ENCODE results near the gene LIN28A. TPM values are rescaled to one million over a fixed set of nuclear protein-coding genes. Genes with fewer than 3 reads are reported as not detected.
A peak's percentile ranks its signal among the peaks of the same experiment; 100 is the strongest.

LIN28A gene
- total and polyA plus RNA-seq, 2 experiments from 2014 or later: 604 to 1,571 TPM

DNA sequence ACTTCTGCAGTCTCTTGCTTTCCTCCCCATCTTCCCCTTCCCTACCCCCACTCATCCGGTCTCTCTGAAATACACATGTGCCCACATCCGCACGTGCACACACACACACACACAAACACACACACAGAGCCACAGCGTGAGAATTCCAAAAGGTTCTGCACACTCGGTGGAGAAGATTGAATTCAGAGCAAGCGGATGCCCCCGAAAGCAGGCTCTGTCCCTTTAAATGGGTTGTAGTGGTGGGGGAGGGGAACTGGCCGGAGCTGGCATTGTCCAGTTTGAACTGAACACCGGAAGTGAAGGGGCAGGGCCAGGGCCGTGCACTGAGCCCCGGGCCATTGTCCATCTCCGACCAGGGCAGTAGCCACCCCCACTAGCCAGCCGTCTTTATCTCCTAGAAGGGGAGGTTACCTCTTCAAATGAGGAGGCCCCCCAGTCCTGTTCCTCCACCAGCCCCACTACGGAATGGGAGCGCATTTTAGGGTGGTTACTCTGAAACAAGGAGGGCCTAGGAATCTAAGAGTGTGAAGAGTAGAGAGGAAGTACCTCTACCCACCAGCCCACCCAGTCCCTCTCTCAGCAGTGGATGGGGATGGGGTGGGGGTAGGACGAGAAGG is 1.3 kb upstream of the LIN28A start (continued):
- no peak for TF ChIP-seq ZNF331 (CRISPR knock-in tag; IDR thresholded peaks at IDR 0.05; ENCODE audit: low read depth)

DNA sequence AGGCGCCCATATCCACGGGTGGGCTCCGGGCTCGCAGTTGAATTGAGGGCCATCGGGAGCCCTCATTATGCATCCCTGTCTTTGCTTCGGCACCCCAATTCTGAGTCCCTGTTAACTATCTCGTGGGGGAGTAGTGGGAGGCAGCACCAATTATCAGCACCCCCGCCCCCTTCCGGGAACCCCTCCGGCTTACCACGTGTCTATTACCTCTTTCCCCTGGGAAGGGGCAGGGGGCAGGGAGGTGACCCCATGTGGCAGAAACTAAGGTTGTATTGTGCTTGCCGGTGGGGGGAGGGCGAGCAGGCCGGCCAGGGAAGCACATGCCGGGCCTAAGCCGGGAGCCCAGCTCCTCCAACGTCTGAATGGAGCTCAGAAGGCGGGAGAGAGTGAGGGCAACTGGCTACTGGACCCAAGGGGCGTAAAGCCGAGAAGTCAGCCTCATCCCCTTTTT is 1.0 kb downstream of the LIN28A start:
- Histone ChIP-seq H3K4me3 (peak overlapping the region; percentile 96), H3K4me2 (peak overlapping the region; percentile 84), H3K36me3 (ENCODE audit: insufficient read depth) (peaks cover 22% of the 10 kb centered on the region; the same call in 1 of the 2 replicates), H2AFZ (no peak overlapping the region), H3K4me1 (ENCODE audit: insufficient read depth) (peaks cover 49% of the 10 kb centered on the region), H4K20me1 (replicated peaks; ENCODE audit: insufficient read depth) (peaks cover 36% of the 10 kb centered on the region), H3K79me2 (replicated peaks; ENCODE audit: insufficient read depth) (peaks cover 59% of the 10 kb centered on the region), H3K9me2 (ENCODE audit: insufficient read depth) (no peaks in the 10 kb centered on the region), H3K27ac (ENCODE audit: low read depth) (peak overlapping the region; percentile 100), H3F3A (replicated peaks; ENCODE audit: low read depth) (peaks cover 55% of the 10 kb centered on the region), H3K27me3 (ENCODE audit: insufficient read depth) (no peaks in the 10 kb centered on the region)
- H3K36me3 Mint-ChIP-seq (ENCODE audit: low read depth): peaks cover 59% of the 10 kb centered on the region
- peaks cover 40% of the 10 kb centered on the region for H3K27me3 Mint-ChIP-seq (ENCODE audit: insufficient read depth, low read depth, poor library complexity)
- H3K9me3 Mint-ChIP-seq: peaks cover 4% of the 10 kb centered on the region; the same call in 1 of the 3 replicates
- peak; percentile 18 for ATAC-seq
- peak overlapping the region; percentile 97 for H3K27ac Mint-ChIP-seq
- DNase-seq (ENCODE audit: low spot score): peak; percentile 66
- peak overlapping the region; percentile 99 for H3K4me3 Mint-ChIP-seq
- H3K4me1 Mint-ChIP-seq: peaks cover 51% of the 10 kb centered on the region
- TF ChIP-seq STAT1 (IDR thresholded peaks at IDR 0.05; ENCODE audit: unreplicated experiment): no peak
- no peak for TF ChIP-seq ZNF114 (CRISPR knock-in tag; IDR thresholded peaks at IDR 0.05)
- no peak for TF ChIP-seq ZNF331 (CRISPR knock-in tag; IDR thresholded peaks at IDR 0.05; ENCODE audit: low read depth)
- no peak for TF ChIP-seq JUNB (IDR thresholded peaks at IDR 0.05; ENCODE audit: unreplicated experiment)
- no peak for TF ChIP-seq EZH2phosphoT487 (IDR thresholded peaks at IDR 0.05; ENCODE audit: unreplicated experiment)
- TF ChIP-seq, protein P1, sequence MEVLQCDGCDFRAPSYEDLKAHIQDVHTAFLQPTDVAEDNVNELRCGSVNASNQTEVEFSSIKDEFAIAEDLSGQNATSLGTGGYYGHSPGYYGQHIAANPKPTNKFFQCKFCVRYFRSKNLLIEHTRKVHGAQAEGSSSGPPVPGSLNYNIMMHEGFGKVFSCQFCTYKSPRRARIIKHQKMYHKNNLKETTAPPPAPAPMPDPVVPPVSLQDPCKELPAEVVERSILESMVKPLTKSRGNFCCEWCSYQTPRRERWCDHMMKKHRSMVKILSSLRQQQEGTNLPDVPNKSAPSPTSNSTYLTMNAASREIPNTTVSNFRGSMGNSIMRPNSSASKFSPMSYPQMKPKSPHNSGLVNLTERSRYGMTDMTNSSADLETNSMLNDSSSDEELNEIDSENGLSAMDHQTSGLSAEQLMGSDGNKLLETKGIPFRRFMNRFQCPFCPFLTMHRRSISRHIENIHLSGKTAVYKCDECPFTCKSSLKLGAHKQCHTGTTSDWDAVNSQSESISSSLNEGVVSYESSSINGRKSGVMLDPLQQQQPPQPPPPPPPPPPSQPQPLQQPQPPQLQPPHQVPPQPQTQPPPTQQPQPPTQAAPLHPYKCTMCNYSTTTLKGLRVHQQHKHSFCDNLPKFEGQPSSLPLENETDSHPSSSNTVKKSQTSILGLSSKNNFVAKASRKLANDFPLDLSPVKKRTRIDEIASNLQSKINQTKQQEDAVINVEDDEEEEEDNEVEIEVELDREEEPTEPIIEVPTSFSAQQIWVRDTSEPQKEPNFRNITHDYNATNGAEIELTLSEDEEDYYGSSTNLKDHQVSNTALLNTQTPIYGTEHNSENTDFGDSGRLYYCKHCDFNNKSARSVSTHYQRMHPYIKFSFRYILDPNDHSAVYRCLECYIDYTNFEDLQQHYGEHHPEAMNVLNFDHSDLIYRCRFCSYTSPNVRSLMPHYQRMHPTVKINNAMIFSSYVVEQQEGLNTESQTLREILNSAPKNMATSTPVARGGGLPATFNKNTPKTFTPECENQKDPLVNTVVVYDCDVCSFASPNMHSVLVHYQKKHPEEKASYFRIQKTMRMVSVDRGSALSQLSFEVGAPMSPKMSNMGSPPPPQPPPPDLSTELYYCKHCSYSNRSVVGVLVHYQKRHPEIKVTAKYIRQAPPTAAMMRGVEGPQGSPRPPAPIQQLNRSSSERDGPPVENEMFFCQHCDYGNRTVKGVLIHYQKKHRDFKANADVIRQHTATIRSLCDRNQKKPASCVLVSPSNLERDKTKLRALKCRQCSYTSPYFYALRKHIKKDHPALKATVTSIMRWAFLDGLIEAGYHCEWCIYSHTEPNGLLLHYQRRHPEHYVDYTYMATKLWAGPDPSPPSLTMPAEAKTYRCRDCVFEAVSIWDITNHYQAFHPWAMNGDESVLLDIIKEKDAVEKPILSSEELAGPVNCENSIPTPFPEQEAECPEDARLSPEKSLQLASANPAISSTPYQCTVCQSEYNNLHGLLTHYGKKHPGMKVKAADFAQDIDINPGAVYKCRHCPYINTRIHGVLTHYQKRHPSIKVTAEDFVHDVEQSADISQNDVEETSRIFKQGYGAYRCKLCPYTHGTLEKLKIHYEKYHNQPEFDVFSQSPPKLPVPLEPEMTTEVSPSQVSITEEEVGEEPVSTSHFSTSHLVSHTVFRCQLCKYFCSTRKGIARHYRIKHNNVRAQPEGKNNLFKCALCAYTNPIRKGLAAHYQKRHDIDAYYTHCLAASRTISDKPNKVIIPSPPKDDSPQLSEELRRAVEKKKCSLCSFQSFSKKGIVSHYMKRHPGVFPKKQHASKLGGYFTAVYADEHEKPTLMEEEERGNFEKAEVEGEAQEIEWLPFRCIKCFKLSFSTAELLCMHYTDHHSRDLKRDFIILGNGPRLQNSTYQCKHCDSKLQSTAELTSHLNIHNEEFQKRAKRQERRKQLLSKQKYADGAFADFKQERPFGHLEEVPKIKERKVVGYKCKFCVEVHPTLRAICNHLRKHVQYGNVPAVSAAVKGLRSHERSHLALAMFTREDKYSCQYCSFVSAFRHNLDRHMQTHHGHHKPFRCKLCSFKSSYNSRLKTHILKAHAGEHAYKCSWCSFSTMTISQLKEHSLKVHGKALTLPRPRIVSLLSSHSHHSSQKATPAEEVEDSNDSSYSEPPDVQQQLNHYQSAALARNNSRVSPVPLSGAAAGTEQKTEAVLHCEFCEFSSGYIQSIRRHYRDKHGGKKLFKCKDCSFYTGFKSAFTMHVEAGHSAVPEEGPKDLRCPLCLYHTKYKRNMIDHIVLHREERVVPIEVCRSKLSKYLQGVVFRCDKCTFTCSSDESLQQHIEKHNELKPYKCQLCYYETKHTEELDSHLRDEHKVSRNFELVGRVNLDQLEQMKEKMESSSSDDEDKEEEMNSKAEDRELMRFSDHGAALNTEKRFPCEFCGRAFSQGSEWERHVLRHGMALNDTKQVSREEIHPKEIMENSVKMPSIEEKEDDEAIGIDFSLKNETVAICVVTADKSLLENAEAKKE (CRISPR knock-in tag; IDR thresholded peaks at IDR 0.05): no peak
- TF ChIP-seq, protein P2, sequence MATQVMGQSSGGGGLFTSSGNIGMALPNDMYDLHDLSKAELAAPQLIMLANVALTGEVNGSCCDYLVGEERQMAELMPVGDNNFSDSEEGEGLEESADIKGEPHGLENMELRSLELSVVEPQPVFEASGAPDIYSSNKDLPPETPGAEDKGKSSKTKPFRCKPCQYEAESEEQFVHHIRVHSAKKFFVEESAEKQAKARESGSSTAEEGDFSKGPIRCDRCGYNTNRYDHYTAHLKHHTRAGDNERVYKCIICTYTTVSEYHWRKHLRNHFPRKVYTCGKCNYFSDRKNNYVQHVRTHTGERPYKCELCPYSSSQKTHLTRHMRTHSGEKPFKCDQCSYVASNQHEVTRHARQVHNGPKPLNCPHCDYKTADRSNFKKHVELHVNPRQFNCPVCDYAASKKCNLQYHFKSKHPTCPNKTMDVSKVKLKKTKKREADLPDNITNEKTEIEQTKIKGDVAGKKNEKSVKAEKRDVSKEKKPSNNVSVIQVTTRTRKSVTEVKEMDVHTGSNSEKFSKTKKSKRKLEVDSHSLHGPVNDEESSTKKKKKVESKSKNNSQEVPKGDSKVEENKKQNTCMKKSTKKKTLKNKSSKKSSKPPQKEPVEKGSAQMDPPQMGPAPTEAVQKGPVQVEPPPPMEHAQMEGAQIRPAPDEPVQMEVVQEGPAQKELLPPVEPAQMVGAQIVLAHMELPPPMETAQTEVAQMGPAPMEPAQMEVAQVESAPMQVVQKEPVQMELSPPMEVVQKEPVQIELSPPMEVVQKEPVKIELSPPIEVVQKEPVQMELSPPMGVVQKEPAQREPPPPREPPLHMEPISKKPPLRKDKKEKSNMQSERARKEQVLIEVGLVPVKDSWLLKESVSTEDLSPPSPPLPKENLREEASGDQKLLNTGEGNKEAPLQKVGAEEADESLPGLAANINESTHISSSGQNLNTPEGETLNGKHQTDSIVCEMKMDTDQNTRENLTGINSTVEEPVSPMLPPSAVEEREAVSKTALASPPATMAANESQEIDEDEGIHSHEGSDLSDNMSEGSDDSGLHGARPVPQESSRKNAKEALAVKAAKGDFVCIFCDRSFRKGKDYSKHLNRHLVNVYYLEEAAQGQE (IDR thresholded peaks at IDR 0.05; ENCODE audit: unreplicated experiment): no peak
- no peak for TF ChIP-seq CREB1 (CRISPR knock-in tag; IDR thresholded peaks at IDR 0.05; ENCODE audit: low read depth)
- no peak; the same call in 1 of the 2 replicates for TF ChIP-seq POLR2AphosphoS5 (IDR thresholded peaks at IDR 0.05; ENCODE audit: low read depth)
- TF ChIP-seq NANOG (IDR thresholded peaks at IDR 0.05; ENCODE audit: borderline replicate concordance): no peak
- TF ChIP-seq, protein P3, sequence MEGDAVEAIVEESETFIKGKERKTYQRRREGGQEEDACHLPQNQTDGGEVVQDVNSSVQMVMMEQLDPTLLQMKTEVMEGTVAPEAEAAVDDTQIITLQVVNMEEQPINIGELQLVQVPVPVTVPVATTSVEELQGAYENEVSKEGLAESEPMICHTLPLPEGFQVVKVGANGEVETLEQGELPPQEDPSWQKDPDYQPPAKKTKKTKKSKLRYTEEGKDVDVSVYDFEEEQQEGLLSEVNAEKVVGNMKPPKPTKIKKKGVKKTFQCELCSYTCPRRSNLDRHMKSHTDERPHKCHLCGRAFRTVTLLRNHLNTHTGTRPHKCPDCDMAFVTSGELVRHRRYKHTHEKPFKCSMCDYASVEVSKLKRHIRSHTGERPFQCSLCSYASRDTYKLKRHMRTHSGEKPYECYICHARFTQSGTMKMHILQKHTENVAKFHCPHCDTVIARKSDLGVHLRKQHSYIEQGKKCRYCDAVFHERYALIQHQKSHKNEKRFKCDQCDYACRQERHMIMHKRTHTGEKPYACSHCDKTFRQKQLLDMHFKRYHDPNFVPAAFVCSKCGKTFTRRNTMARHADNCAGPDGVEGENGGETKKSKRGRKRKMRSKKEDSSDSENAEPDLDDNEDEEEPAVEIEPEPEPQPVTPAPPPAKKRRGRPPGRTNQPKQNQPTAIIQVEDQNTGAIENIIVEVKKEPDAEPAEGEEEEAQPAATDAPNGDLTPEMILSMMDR (conservative IDR thresholded peaks at IDR 0.05; ENCODE audit: low read depth in 2 of 2): no peak
- TF ChIP-seq, protein P4, sequence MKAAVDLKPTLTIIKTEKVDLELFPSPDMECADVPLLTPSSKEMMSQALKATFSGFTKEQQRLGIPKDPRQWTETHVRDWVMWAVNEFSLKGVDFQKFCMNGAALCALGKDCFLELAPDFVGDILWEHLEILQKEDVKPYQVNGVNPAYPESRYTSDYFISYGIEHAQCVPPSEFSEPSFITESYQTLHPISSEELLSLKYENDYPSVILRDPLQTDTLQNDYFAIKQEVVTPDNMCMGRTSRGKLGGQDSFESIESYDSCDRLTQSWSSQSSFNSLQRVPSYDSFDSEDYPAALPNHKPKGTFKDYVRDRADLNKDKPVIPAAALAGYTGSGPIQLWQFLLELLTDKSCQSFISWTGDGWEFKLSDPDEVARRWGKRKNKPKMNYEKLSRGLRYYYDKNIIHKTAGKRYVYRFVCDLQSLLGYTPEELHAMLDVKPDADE (IDR thresholded peaks at IDR 0.05): no peak

Data from GM23338 (cell line).